Measurements from ENCODE around the gene VANGL1.

GRCh38 chr1:115740811-115741210 is 99.0 kb downstream of the VANGL1 start:
- TF ChIP-seq CTCF (IDR thresholded peaks at IDR 0.05; ENCODE audit: insufficient read depth, low read depth, low read length) = no peak
- no peak for TF ChIP-seq EZH2 (IDR thresholded peaks at IDR 0.05; ENCODE audit: insufficient read depth, low read length)
